GM12892 (cell line): ENCODE measurements around the gene ATP1B1.

Experiments used
- POLR2AphosphoS5 ChIP-seq: IDR thresholded peaks from 2 replicates; pipeline ENCODE4 v1.6.1; 2011; ENCODE audit warnings: low read depth, low read length, control low read depth
- TAF1 ChIP-seq: IDR thresholded peaks from 2 replicates; pipeline ENCODE4 v1.6.1; 2011; ENCODE audit warnings: low read depth, mild to moderate bottlenecking, control low read depth, low read length, borderline replicate concordance

DNA sequence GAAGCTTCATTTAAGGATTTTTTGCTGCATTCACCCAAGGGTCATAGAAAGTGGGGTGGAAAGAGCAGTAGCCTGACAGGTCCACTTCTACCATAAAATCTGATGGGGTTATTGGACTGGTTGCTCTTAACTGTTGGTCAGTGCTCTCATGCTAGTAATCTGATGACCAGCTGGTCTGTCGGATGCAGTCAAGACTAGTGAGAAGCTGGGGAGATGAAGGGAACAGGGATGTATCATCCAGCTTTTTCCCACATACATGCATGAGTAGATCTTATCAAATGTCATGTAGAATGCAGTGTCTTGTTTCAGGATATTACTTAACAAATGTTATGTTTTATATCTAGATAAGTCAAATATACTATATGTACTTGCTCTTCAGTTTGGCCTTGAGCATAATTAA lies 11.1 kb downstream of the ATP1B1 start:
- TF ChIP-seq POLR2AphosphoS5: no peak
- TF ChIP-seq TAF1: no peak
